SK-N-SH treated with all-trans-retinoic acid at 6 μM for 48 hours (cell line): ENCODE measurements around the gene ACSS3.

Experiments
- ARNTL ChIP-seq: fragments of 450-650 bp; formaldehyde crosslinking; IDR thresholded peaks from 2 replicates; pipeline ENCODE4 v1.5.0; 2020; ENCODE audit warnings: low read depth, mild to moderate bottlenecking, moderate library complexity, borderline replicate concordance
- BACH2 ChIP-seq: fragments of 250-450 bp; sonication (Bioruptor Pico); IDR thresholded peaks from 2 replicates; pipeline ENCODE4 v1.9.0; 2021; ENCODE audit warnings: mild to moderate bottlenecking, borderline replicate concordance
- ISL1 ChIP-seq: fragments of 250-450 bp; sonication (Bioruptor Pico); IDR thresholded peaks from 2 replicates; pipeline ENCODE4 v2.1.2; 2022; ENCODE audit warnings: mild to moderate bottlenecking, moderate library complexity
- RARB ChIP-seq: fragments of 250-450 bp; sonication (Bioruptor Pico); IDR thresholded peaks from 2 replicates; pipeline ENCODE4 v1.8.0; 2021; ENCODE audit warnings: mild to moderate bottlenecking, moderate library complexity
- SNAI2 ChIP-seq: fragments of 250-450 bp; sonication (Bioruptor Pico); IDR thresholded peaks from 2 replicates; pipeline ENCODE4 v1.5.0; 2020; ENCODE audit warnings: mild to moderate bottlenecking, moderate library complexity
- TOX ChIP-seq: fragments of 250-450 bp; sonication (Bioruptor Pico); IDR thresholded peaks from 2 replicates; pipeline ENCODE4 v1.8.0; 2021; ENCODE audit warnings: mild to moderate bottlenecking, moderate library complexity, borderline replicate concordance
- ZFP30 ChIP-seq: fragments of 450-650 bp; formaldehyde crosslinking; IDR thresholded peaks from 2 replicates; pipeline ENCODE4 v1.5.0; 2022; ENCODE audit warnings: mild to moderate bottlenecking, moderate library complexity
- TF ChIP-seq, protein P1 (sequence below): fragments of 250-450 bp; sonication (Bioruptor Pico); IDR thresholded peaks from 2 replicates; pipeline ENCODE4 v1.8.0; 2020; ENCODE audit warnings: mild to moderate bottlenecking, moderate library complexity, borderline replicate concordance
- TF ChIP-seq, protein P2 (sequence below): fragments of 250-450 bp; sonication (Bioruptor Pico); IDR thresholded peaks from 2 replicates; pipeline ENCODE4 v1.5.1; 2020; ENCODE audit warnings: low read depth, mild to moderate bottlenecking, moderate library complexity

- TF ChIP-seq RARB (CRISPR knock-in tag) (no peak), BACH2 (CRISPR knock-in tag) (no peak), ZFP30 (CRISPR knock-in tag) (no peak), ISL1 (CRISPR knock-in tag) (no peak), SNAI2 (CRISPR knock-in tag) (no peak), TOX (CRISPR knock-in tag) (no peak), ARNTL (CRISPR knock-in tag) (no peak)
- TF ChIP-seq, protein P1, sequence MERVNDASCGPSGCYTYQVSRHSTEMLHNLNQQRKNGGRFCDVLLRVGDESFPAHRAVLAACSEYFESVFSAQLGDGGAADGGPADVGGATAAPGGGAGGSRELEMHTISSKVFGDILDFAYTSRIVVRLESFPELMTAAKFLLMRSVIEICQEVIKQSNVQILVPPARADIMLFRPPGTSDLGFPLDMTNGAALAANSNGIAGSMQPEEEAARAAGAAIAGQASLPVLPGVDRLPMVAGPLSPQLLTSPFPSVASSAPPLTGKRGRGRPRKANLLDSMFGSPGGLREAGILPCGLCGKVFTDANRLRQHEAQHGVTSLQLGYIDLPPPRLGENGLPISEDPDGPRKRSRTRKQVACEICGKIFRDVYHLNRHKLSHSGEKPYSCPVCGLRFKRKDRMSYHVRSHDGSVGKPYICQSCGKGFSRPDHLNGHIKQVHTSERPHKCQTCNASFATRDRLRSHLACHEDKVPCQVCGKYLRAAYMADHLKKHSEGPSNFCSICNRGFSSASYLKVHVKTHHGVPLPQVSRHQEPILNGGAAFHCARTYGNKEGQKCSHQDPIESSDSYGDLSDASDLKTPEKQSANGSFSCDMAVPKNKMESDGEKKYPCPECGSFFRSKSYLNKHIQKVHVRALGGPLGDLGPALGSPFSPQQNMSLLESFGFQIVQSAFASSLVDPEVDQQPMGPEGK: no peak
- TF ChIP-seq, protein P2, sequence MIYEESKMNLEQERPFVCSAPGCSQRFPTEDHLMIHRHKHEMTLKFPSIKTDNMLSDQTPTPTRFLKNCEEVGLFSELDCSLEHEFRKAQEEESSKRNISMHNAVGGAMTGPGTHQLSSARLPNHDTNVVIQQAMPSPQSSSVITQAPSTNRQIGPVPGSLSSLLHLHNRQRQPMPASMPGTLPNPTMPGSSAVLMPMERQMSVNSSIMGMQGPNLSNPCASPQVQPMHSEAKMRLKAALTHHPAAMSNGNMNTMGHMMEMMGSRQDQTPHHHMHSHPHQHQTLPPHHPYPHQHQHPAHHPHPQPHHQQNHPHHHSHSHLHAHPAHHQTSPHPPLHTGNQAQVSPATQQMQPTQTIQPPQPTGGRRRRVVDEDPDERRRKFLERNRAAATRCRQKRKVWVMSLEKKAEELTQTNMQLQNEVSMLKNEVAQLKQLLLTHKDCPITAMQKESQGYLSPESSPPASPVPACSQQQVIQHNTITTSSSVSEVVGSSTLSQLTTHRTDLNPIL (CRISPR knock-in tag): no peak
These were observed 43.1 kb downstream of the ACSS3 start for GRCh38 chr12:81120961-81121360.
